A673 (cell line): ENCODE results near the gene C12orf54.

ENCODE experiments used
- EZH2 ChIP-seq: fragments of 200-600 bp; sonication (generic); IDR thresholded peaks from 2 replicates; pipeline ENCODE4 v1.6.1; 2017; ENCODE audit warnings: borderline replicate concordance, low read depth, mild to moderate bottlenecking, mixed read lengths, antibody characterized with exemption, low read length; ENCODE audit not compliant: poor library complexity, severe bottlenecking
- TF ChIP-seq, protein P1 (sequence below): fragments of 300-800, 200-600 bp; sonication (generic); conservative IDR thresholded peaks from 2 replicates; pipeline ENCODE4 v1.5.1; 2017; ENCODE audit warnings: low read depth, mild to moderate bottlenecking, antibody characterized with exemption, low read length, moderate library complexity, mixed read lengths

DNA sequence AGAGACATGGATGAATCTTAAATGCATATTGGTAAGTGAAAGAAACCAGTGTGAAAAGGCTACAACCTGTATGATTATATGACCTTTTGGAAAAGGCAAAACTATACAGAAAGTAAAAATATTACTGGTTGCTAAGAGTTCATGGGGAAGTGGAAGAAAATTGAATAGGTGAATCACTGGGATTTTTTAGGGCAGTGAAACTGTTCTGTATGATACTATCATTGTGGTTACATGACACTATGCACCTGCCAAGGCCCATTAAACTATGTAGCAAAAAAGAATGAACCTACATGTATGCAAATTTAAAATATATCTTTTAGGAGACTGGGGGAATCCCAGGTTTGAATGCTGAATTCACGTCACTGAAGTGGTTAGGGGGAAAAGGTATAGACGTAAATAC, 30.6 kb downstream of the C12orf54 start:
- TF ChIP-seq, protein P1, sequence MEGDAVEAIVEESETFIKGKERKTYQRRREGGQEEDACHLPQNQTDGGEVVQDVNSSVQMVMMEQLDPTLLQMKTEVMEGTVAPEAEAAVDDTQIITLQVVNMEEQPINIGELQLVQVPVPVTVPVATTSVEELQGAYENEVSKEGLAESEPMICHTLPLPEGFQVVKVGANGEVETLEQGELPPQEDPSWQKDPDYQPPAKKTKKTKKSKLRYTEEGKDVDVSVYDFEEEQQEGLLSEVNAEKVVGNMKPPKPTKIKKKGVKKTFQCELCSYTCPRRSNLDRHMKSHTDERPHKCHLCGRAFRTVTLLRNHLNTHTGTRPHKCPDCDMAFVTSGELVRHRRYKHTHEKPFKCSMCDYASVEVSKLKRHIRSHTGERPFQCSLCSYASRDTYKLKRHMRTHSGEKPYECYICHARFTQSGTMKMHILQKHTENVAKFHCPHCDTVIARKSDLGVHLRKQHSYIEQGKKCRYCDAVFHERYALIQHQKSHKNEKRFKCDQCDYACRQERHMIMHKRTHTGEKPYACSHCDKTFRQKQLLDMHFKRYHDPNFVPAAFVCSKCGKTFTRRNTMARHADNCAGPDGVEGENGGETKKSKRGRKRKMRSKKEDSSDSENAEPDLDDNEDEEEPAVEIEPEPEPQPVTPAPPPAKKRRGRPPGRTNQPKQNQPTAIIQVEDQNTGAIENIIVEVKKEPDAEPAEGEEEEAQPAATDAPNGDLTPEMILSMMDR, result no peak
- TF ChIP-seq EZH2, result no peak
